ENCODE data around the gene LAMC3.

Gene LAMC3

DNA sequence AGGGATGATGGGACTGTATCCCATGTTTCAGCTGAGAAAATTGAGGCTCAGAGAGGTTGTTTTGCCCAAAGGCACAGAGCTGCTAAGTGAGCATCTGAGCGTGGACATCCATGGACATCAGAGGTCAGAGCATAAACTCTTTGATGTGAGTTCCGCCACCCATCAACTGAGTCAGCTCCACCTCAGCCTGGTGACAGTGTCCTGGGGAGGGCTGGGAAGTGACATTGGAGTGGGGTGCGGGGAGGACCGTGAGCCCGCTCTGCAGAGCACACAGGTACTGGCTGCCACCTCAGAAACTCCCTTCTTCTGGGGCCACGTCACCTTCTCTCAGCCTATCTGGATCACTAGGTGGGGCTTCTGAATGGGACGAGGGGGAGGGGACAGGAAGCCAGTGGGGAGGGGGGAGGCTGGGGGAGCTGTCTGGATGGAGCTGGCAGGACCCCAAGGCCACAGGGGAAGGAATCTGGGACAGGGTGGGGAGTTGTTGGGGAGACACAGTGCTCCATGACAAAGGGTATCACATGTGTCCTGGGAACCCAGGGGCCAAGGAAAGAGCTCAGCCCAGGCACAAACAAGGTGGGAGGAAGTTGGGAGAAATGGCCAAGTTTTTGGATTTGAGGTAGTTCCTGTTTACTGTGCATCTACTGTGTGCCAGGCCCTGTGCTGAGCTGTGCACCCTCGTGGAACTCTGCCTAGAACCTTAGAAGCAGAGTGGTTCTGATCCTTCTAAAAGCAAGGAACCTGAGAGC lies 2.5 kb downstream of the LAMC3 start:
- DNase-seq (ENCODE audit: low spot score), result no peak

DNA sequence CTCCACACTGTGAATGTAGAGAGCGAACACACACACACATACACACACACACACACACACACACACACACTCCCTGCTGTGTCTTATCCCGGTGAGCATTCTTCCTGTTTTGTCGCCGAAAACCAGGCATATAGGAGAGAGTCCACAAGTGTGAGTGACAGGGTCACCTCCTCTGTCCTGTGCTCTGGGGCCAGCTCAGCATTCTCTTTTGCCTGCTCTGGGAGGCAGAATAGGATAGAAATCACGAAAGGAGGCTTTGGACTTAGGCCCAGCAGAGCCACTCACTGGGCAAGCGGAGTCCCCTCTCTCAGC lies 3.0 kb downstream of the LAMC3 start:
- DNase-seq (ENCODE audit: low spot score), result no peak

GRCh38 chr9:131012396-131012917 lies 3.5 kb downstream of the LAMC3 start:
- DNase-seq (ENCODE audit: low spot score), result no peak

GRCh38 chr9:131013015-131013755 lies 4.2 kb downstream of the LAMC3 start:
- DNase-seq (ENCODE audit: low spot score), result no peak

GRCh38 chr9:131013771-131014676 lies 5.0 kb downstream of the LAMC3 start:
- no peak for DNase-seq (ENCODE audit: low spot score)

DNA sequence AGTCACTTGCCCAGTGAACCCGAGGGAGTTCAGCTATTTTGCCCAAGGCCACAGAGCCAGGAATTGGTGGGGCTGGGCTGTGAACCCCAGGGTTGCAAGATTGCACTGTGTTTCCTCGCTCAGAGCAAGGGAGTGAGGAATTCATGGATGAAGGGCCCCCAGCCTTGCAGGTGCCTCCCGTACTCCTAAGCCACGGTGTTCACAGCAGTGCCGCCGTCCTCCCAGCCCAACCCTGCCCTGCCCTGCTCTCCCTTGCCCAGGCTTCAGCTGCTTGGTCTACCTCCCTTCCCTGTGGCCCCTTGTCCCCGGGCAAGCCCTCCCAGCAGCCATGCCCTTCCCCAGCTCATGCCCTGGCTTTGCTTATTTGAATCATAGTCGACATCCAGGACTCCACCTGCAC lies 6.1 kb downstream of the LAMC3 start:
- no peak for DNase-seq (ENCODE audit: low spot score)

- no peak for DNase-seq (ENCODE audit: low spot score)
These were observed 7.0 kb downstream of the LAMC3 start for GRCh38 chr9:131015876-131016397.

- no peak for DNase-seq (ENCODE audit: low spot score)
These were observed 8.1 kb downstream of the LAMC3 start for GRCh38 chr9:131017067-131017466.

GRCh38 chr9:131018621-131019020 lies 9.6 kb downstream of the LAMC3 start:
- DNase-seq (ENCODE audit: low spot score), result no peak

DNA sequence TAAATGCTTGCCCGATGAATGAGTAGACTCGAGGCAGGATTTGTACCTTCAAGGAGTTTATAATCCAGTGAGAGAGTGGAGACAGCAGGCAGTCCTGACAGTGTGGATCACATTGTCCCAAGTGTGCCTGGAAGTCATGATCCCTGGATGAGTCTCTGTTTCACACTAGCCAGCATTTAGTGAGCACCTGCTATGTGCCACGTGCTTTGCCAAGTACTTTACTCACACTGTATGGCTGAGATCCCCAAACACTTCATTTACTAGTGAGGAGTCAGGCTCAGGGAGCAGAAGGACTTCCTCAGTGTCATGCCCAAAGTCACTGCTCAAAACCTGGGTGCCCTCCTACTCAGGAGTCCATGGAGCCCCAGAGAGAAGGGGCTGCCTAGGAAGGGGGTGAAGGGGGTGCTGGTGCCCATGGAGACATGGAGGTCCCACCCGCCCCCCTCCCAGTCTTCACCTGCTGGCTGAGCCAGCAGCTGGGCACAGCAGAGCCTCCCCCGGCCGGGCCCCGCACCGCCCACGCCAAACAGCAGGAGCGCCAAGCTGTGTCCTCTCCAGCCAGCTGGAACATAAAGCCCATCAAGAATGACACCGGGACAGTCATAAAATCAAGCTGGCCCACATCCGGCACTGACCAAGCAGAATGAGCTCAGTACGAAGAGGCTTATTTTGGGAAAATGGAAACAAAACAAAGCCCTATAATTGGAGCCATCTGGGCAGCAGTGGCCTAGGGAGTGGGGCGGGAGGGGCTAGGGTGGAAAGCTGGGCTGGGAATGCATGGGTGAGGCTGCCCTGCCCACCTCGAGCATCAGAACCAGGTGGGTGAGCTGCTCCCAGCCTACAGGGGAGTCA lies 10.6 kb downstream of the LAMC3 start:
- no peak for DNase-seq (ENCODE audit: low spot score)

DNA sequence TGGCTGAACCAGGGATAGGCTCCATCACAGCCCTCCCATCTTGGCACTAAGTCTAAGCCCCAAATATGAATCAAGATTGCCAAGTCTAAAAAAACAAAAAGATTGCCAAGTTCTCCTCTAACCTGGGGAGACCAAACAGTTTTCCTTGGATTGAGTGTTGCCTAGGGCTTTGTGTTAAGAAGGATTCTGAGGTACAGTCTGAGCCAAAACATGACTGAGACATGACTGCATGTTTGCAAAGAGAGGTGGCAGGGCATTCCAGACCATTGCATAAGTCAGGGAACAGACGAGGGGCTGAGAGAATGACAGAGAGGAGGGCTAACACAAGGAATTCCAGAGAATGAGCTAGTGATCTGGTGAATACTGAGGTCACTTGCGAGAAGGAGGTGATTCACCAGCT lies 11.4 kb downstream of the LAMC3 start:
- DNase-seq (ENCODE audit: low spot score), result peak; percentile 70

- no peak for DNase-seq (ENCODE audit: low spot score)
These were observed 11.9 kb downstream of the LAMC3 start for GRCh38 chr9:131020862-131021261.

GRCh38 chr9:131021785-131022184 lies 12.8 kb downstream of the LAMC3 start:
- no peak for DNase-seq (ENCODE audit: low spot score)

DNA sequence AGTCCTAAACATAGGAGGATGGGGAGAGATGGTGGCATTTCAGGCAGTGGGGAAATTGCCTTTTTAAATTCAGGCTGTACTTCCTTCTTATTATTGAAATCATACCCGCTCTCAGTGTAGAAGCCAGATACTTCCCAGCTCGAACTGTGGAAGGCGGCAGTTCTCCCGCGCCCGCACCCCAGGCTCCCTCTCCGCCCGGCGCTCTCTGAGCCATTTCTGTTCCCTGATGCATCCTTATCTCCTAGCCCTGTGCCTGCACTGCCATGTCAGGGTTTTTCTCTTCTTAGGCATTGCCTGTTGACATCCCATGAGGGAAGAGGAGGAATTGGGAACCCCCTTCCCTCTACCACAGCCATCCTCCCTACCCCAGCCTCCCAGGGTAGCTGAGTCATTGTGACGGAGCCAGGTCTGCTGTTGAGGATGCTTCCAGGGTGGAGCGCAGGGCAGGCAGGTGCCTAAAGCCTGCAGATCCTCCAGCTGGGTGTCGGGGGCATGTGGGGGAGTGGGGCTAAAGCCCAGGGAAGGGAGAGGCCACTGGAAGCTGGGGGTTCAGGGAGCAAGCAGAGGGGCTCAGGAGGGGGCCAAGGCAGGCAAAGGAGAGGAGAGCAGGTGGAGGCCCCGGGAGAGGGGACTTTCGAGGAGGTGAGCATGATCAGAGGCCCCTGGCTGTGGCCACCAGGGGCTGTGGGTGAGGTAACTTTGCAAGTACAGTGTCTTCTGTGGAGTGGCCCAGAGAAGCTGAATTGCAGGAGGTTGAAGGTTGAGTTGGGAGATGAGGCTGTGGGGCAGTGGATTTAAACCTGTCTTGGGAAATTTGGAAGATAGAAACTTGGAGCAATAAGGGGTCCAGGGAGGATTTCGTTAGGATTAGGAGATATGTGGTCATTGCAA lies 16.2 kb downstream of the LAMC3 start:
- DNase-seq (ENCODE audit: low spot score), result no peak

- no peak for DNase-seq (ENCODE audit: low spot score)
These were observed 17.2 kb downstream of the LAMC3 start for GRCh38 chr9:131025953-131026858.

DNA sequence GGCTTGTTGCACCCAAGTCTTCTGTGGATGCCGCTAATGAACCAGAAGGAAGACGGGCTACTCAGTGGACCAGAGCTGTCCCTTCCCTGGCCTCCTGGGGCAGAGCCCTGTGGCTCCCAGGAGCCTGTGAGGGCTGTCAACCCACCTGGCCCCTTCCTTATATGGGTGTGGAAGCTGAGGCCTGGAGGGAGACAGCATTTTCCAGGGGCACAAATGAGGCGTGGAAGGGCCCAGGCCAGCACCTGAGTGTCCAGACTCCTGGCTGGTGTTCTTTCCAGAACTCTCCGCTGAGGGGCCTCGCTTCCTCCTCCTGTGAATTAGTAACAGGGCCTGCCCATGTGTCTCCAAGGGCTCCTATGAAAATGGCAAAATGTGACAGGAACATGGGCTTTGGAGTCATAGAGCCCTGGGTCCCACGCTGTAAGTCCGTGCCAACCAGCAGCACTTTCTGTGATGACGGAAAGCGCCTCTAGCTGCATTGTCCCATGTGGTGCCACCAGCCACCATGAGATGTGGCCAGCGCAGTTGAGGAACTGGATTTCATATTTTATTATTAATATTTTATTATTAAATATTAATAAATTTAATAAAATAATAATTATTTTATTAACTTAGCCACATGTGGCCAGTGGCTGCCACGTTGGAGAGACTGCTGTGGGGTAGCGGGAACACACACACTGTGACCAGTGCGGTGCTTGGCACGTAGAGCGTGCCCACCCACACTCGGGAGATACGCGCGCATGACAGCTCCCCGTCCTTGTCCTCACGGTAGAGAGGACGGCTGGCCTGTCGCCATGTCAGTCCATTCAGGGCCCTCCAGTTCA lies 18.3 kb downstream of the LAMC3 start:
- no peak for DNase-seq (ENCODE audit: low spot score)

- DNase-seq (ENCODE audit: low spot score), result no peak
These were observed 18.9 kb downstream of the LAMC3 start for GRCh38 chr9:131027872-131028179.

GRCh38 chr9:131028221-131028884 lies 19.4 kb downstream of the LAMC3 start:
- DNase-seq (ENCODE audit: low spot score), result no peak
